ENCODE data around the gene TMEM82. TPM values are rescaled to one million over a fixed set of nuclear protein-coding genes. Genes with fewer than 3 reads are reported as not detected.

The TMEM82 gene
- total RNA-seq, 1 donor from 2014 or later, result not detected

DNA sequence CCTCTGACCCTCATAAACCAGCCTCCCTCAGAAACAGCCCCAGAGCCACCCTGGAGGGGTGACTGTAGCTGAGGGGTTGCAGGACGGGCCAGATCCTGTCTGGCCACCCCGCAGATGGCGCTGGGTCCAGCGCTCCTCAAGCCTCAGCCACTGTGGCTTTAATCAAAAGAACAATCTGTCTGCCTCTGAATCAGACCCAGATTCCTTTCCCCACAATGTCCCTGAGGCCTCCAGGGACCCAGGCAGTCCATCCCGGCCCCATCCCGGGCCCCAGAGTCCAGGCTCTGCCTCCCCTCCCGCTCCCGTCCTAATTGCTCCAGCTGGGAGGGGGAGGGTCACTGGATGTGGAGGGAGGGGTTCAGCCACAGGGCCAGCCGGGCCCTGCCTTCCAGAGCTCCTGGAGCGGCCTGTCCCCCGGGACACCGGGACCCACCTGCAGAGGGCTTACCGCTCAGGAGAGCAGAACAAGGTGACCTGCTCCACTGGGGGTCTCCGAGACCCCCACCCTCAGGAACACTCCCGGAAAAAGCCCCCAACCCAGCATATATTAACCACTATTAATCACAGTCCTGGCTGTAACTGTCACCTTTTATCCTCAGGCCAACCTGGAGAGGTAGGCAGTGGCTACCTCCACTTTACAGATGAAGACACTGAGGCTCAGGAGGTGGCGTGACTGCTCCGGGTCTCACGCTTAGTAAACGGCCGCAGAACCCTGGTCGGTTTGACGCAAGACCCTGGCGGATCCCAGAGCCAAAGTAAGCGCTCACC is 15.5 kb downstream of the TMEM82 start:
- Histone ChIP-seq H4K20me1 (ENCODE audit: insufficient read depth, low read length) (peaks cover 23% of the 10 kb centered on the region), H3K27ac (ENCODE audit: low read depth, low read length) (peak overlapping the region; percentile 12), H3K4me3 (ENCODE audit: insufficient read depth, low read depth, low read length) (peak overlapping the region; percentile 53), H3K79me2 (ENCODE audit: insufficient read depth, low read length) (peaks cover 41% of the 10 kb centered on the region), H3K4me2 (ENCODE audit: low read length) (peak overlapping the region; percentile 92), H3K27me3 (ENCODE audit: insufficient read depth, low read length) (no peaks in the 10 kb centered on the region), H2AFZ (ENCODE audit: low read depth, low read length) (peak overlapping the region; percentile 73), H3K36me3 (ENCODE audit: insufficient read depth, low read length) (no peaks in the 10 kb centered on the region), H3K9me3 (ENCODE audit: insufficient read depth, low read depth, low read length) (no peaks in the 10 kb centered on the region), H3K4me1 (ENCODE audit: insufficient read depth, low read length) (peaks cover 23% of the 10 kb centered on the region), H3K9ac (ENCODE audit: low read length) (peak overlapping the region; percentile 92)
- Mint-ChIP-seq H3K27me3 (ENCODE audit: low read depth, unreplicated experiment) (peaks cover 4% of the 10 kb centered on the region), H3K4me1 (ENCODE audit: low read depth, unreplicated experiment) (peaks cover 12% of the 10 kb centered on the region), H3K36me3 (ENCODE audit: low read depth, unreplicated experiment) (peaks cover 8% of the 10 kb centered on the region), H3K9me3 (ENCODE audit: unreplicated experiment) (peaks cover 3% of the 10 kb centered on the region), H3K27ac (ENCODE audit: unreplicated experiment) (peak overlapping the region; percentile 66), H3K4me3 (ENCODE audit: unreplicated experiment) (peak overlapping the region; percentile 87)
- FAIRE-seq (no peak), DNase-seq (ENCODE audit: low read depth) (peak; percentile 23)
- TF ChIP-seq, protein P1, sequence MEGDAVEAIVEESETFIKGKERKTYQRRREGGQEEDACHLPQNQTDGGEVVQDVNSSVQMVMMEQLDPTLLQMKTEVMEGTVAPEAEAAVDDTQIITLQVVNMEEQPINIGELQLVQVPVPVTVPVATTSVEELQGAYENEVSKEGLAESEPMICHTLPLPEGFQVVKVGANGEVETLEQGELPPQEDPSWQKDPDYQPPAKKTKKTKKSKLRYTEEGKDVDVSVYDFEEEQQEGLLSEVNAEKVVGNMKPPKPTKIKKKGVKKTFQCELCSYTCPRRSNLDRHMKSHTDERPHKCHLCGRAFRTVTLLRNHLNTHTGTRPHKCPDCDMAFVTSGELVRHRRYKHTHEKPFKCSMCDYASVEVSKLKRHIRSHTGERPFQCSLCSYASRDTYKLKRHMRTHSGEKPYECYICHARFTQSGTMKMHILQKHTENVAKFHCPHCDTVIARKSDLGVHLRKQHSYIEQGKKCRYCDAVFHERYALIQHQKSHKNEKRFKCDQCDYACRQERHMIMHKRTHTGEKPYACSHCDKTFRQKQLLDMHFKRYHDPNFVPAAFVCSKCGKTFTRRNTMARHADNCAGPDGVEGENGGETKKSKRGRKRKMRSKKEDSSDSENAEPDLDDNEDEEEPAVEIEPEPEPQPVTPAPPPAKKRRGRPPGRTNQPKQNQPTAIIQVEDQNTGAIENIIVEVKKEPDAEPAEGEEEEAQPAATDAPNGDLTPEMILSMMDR (IDR thresholded peaks at IDR 0.05; ENCODE audit: insufficient read depth, low read depth, low read length), result no peak
- TF ChIP-seq EZH2 (IDR thresholded peaks at IDR 0.05; ENCODE audit: insufficient read depth, low read length), result no peak

DNA sequence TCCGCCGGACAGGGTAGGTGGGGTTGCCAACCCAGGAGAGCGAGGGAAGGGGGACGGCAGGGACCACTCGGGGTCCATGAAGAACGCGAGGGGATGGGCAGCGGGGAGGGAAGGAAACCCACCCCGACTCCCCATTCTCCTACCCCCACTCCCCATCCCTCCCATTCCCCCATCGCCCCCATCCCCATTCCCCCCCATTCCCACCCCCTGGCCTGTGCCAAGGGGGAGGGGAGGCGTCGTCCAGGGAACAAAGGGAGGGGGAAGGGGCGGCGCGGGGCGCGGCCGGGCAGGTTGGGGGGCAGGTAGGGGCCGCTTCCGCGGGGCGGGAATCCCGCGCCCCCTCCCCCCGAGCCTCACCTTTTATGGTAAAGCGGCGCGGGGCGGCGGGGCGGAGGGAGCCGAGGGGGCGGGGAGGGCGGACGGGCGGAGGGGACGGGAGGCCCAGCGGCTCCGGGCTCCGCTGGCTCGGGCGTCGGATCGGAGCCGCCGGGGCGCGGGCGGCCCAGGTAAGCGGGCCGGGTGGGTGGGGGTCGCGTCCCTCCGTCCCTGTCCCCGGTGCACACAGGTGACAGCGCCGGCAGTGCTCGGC is 16.1 kb downstream of the TMEM82 start, which contains the start of gene FBLIM1:
Gene FBLIM1 (plus strand): TSS at position 453 of the 589 bp plus-strand sequence. CDS start 6,189 bp downstream, outside the sequence.
- Histone ChIP-seq H3K79me2 (ENCODE audit: insufficient read depth, low read length) (peaks cover 45% of the 10 kb centered on the region), H2AFZ (ENCODE audit: low read depth, low read length) (peak within 1 kb of the TSS; percentile 73), H3K4me3 (ENCODE audit: insufficient read depth, low read depth, low read length) (peak within 1 kb of the TSS; percentile 79), H3K27me3 (ENCODE audit: insufficient read depth, low read length) (no peaks in the 10 kb centered on the region), H3K4me1 (ENCODE audit: insufficient read depth, low read length) (peaks cover 23% of the 10 kb centered on the region), H3K36me3 (ENCODE audit: insufficient read depth, low read length) (no peaks in the 10 kb centered on the region), H4K20me1 (ENCODE audit: insufficient read depth, low read length) (peaks cover 27% of the 10 kb centered on the region), H3K27ac (ENCODE audit: low read depth, low read length) (peak within 1 kb of the TSS; percentile 83), H3K9ac (ENCODE audit: low read length) (peak within 1 kb of the TSS; percentile 92), H3K4me2 (ENCODE audit: low read length) (peak within 1 kb of the TSS; percentile 92), H3K9me3 (ENCODE audit: insufficient read depth, low read depth, low read length) (no peaks in the 10 kb centered on the region)
- Mint-ChIP-seq H3K27ac (ENCODE audit: unreplicated experiment) (peak within 1 kb of the TSS; percentile 85), H3K27me3 (ENCODE audit: low read depth, unreplicated experiment) (peaks cover 4% of the 10 kb centered on the region), H3K36me3 (ENCODE audit: low read depth, unreplicated experiment) (peaks cover 8% of the 10 kb centered on the region), H3K4me3 (ENCODE audit: unreplicated experiment) (peak within 1 kb of the TSS; percentile 94), H3K9me3 (ENCODE audit: unreplicated experiment) (peaks cover 3% of the 10 kb centered on the region), H3K4me1 (ENCODE audit: low read depth, unreplicated experiment) (peaks cover 12% of the 10 kb centered on the region)
- no peak for FAIRE-seq
- no peak for DNase-seq (ENCODE audit: low read depth)
- TF ChIP-seq, protein P1 (IDR thresholded peaks at IDR 0.05; ENCODE audit: insufficient read depth, low read depth, low read length), result no peak
- TF ChIP-seq EZH2 (IDR thresholded peaks at IDR 0.05; ENCODE audit: insufficient read depth, low read length), result no peak

Measured in astrocyte (in vitro differentiated cells and primary cell).